Measurements from ENCODE around the gene ABHD5. TPM values are rescaled to one million over a fixed set of nuclear protein-coding genes. Genes with fewer than 3 reads are reported as not detected.
A peak's percentile ranks its signal among the peaks of the same experiment; 100 is the strongest.

The ABHD5 gene
- total RNA-seq, 1 donor from 2014 or later: 8.4 TPM

DNA sequence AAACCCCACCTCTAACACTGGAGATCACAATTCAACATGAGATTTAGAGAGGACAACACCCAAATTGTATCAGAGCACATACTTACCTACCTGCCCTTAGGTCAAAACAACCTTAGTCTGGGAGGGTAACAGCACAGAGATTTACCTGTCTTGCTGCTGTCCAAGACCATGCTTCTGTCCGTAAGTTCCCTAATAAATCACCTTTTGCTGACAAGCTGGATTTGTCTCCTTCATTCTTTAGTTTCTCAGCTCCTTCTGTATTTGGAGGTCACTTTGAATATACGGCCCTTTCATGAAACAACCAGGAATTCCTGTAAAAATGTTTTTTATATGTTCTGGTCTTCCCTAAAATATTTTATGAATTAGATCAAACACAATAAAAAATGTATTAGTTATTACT is 1.6 kb upstream of the ABHD5 start:
- peaks cover 19% of the 10 kb centered on the region for H3K4me1 Mint-ChIP-seq
- DNase-seq (ENCODE audit: low spot score in 2 of 2, unreplicated experiment in 2 of 2): no peak
- no peak overlapping the region for H3K27ac Mint-ChIP-seq
- no peaks in the 10 kb centered on the region for H3K27me3 Mint-ChIP-seq (ENCODE audit: low read depth)
- TF ChIP-seq, protein P1, sequence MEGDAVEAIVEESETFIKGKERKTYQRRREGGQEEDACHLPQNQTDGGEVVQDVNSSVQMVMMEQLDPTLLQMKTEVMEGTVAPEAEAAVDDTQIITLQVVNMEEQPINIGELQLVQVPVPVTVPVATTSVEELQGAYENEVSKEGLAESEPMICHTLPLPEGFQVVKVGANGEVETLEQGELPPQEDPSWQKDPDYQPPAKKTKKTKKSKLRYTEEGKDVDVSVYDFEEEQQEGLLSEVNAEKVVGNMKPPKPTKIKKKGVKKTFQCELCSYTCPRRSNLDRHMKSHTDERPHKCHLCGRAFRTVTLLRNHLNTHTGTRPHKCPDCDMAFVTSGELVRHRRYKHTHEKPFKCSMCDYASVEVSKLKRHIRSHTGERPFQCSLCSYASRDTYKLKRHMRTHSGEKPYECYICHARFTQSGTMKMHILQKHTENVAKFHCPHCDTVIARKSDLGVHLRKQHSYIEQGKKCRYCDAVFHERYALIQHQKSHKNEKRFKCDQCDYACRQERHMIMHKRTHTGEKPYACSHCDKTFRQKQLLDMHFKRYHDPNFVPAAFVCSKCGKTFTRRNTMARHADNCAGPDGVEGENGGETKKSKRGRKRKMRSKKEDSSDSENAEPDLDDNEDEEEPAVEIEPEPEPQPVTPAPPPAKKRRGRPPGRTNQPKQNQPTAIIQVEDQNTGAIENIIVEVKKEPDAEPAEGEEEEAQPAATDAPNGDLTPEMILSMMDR (IDR thresholded peaks at IDR 0.05; ENCODE audit: unreplicated experiment): no peak
- H3K4me3 Mint-ChIP-seq: peak overlapping the region; percentile 84
- peaks cover under 1% of the 10 kb centered on the region for H3K9me3 Mint-ChIP-seq
- H3K36me3 Mint-ChIP-seq: peaks cover 7% of the 10 kb centered on the region

DNA sequence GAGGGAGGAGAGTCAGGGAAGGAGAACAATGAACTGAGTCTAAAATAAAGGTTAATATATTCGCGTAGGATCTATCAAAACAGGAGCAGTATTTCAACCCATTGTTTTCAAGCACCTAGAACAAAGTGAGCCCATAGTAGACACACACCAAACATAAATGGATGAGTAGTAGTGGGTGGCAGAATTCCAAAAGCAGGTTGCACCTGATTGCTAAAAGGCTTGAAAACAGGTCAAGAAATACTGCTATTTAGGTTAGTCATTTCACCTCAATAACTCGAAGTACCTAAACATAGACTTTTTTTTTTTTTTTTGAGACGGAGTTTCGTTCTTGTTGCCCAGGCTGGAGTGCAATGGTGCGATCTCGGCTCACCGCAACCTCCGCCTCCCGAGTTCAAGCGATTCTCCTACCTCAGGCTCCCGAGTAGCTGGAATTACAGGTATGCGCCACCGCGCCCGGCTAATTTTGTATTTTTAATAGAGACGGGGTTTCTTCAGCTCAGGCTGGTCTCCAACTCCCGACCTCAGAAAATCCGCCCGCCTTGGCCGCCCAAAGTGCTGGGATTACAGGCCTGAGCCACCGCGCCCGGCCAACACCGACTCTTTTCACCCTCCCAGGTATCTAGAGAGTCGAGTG is 855 bp upstream of the ABHD5 start:
- H3K36me3 Mint-ChIP-seq: peaks cover 7% of the 10 kb centered on the region
- H3K4me1 Mint-ChIP-seq: peaks cover 19% of the 10 kb centered on the region
- H3K27ac Mint-ChIP-seq: peak overlapping the region; percentile 97
- H3K4me3 Mint-ChIP-seq: peak overlapping the region; percentile 84
- TF ChIP-seq, protein P1 (IDR thresholded peaks at IDR 0.05; ENCODE audit: unreplicated experiment): no peak
- DNase-seq (ENCODE audit: low spot score in 2 of 2, unreplicated experiment in 2 of 2): no peak
- H3K9me3 Mint-ChIP-seq: no peaks in the 10 kb centered on the region
- no peaks in the 10 kb centered on the region for H3K27me3 Mint-ChIP-seq (ENCODE audit: low read depth)

DNA sequence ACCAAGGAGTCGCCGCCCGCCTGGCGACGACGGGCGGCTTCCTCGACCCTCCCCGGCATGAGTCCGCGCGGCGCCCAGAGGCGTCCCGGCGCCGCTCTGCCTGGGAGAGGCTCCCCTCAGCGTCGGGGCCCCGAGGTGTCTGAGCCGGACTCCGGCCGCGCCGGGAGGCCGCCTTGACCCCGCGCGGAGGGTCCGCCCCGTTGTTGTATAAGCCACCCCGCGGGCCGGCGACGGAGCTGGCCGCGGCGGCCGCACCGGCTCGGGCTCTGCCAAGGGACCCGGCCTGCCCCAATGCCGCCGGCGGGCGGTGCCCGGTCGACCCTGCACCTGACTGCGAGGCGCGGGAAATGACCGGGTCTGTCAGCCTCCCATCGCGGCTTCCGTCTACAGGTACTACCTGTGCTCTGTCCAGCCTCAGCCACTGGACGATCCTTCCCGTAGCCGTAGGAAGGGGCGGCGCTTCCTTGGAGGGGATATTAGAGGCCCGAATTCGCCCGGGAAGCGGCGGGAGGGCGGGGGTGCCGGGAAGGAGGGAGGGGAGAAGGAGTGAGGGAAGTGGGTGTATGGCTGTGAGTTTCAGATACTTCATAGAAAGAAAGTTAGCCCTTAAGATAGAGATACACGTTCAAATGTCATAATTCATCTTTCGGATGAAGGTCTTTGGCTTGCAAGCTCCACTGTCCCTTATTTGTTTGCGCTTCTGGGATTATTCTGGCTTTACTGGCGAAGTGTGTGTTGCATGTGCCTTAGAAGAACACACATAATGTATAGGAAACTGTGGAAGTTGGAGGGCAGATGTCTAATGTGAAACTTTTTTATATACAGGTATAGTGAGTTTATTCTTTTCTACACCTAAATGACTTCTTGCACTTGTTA is 620 bp downstream of the ABHD5 start:
- peak; percentile 42 to 64 for DNase-seq (ENCODE audit: low spot score in 2 of 2, unreplicated experiment in 2 of 2)
- H3K9me3 Mint-ChIP-seq: no peaks in the 10 kb centered on the region
- H3K4me1 Mint-ChIP-seq: peaks cover 19% of the 10 kb centered on the region
- no peaks in the 10 kb centered on the region for H3K27me3 Mint-ChIP-seq (ENCODE audit: low read depth)
- H3K4me3 Mint-ChIP-seq: peak overlapping the region; percentile 84
- H3K27ac Mint-ChIP-seq: peak overlapping the region; percentile 84
- H3K36me3 Mint-ChIP-seq: peaks cover 7% of the 10 kb centered on the region
- TF ChIP-seq, protein P1 (IDR thresholded peaks at IDR 0.05; ENCODE audit: unreplicated experiment): no peak

DNA sequence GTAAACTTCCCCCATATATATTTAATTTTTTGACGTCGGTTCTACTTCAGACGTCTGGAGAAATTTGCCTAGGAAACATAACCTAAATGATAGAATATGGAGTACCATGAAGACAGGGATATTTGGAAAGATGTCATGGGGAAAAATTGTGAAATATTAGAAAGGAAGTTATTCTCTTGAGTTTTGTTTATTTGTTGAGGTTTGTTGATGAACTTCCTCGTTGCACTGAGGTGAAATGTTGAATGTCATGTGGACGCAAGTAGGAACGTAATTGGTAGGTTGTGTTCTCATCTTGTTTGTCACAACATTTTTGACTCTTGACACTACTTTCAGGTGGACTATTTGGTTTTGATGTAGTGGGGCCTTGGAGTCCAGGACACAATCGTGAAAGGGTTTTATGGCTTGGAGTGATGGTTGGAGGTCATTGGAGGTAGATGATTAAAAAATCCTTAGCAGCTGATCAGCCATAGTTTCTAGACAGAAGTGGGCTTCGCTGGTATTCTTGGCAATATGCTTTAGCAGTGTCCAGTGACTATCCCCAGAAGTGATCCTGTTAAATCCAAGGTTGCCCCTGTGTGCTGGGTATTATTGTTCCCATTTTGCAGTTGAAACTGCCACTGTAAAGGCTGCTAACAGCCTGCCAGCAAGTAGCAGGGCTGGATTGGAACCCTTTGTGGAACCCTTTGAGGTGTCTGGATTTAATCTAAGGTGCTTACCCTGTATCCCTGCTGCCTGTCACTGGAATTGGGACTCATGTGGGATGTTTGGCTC is 1.5 kb downstream of the ABHD5 start:
- Mint-ChIP-seq H3K9me3 (no peaks in the 10 kb centered on the region), H3K27me3 (ENCODE audit: low read depth) (no peaks in the 10 kb centered on the region), H3K4me3 (peak overlapping the region; percentile 83), H3K27ac (peak overlapping the region; percentile 84), H3K4me1 (peaks cover 19% of the 10 kb centered on the region), H3K36me3 (peaks cover 7% of the 10 kb centered on the region)
- TF ChIP-seq, protein P1 (IDR thresholded peaks at IDR 0.05; ENCODE audit: unreplicated experiment): no peak
- no peak for DNase-seq (ENCODE audit: low spot score in 2 of 2, unreplicated experiment in 2 of 2)

DNA sequence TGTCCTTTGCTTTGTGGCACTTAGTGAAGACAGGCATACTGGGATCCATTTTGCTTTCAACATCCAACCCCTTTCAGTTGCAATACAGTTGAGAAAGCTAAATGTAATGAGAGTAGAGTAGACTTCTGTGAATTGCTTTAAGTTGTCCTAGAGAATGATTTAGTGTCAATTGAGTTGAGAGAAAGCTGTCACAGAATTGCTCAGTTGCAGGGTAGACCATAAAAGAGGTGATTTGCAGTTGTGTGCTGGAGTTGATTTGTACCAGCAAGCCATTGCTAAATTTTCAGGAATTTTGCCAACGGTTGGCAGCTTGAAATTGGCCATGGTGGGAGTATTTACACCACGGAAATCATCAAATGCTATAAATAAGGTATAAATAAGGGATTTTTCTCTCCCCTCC is 2.2 kb downstream of the ABHD5 start:
- no peaks in the 10 kb centered on the region for H3K9me3 Mint-ChIP-seq
- TF ChIP-seq, protein P1 (IDR thresholded peaks at IDR 0.05; ENCODE audit: unreplicated experiment): no peak
- no peak overlapping the region for H3K4me3 Mint-ChIP-seq
- no peaks in the 10 kb centered on the region for H3K27me3 Mint-ChIP-seq (ENCODE audit: low read depth)
- no peak for DNase-seq (ENCODE audit: low spot score in 2 of 2, unreplicated experiment in 2 of 2)
- H3K27ac Mint-ChIP-seq: no peak overlapping the region
- H3K36me3 Mint-ChIP-seq: peaks cover 3% of the 10 kb centered on the region
- peaks cover 19% of the 10 kb centered on the region for H3K4me1 Mint-ChIP-seq

Data from mesothelial cell of epicardium (in vitro differentiated cells).